GM19397 (cell line): ENCODE measurements around the gene PDE4B.
"Not testable (repeated sequence)": the region's sequence is repeated elsewhere in the genome, so short reads cannot be mapped to it uniquely, and the experiment has no call there.

ENCODE experiments used
- ATAC-seq: cut with Tn5 transposase; IDR thresholded peaks from one replicate; pipeline ENCODE4 v1.9.1; 2021; ENCODE audit warnings: mild to moderate bottlenecking, moderate library complexity; ENCODE audit not compliant: unreplicated experiment

The PDE4B gene

GRCh38 chr1:65990161-65990560 lies 197.5 kb downstream of the PDE4B start:
- no peak for ATAC-seq

GRCh38 chr1:65991694-65992093 lies 199.0 kb downstream of the PDE4B start:
- ATAC-seq, result no peak

GRCh38 chr1:65992165-65992821 lies 199.6 kb downstream of the PDE4B start:
- no peak for ATAC-seq

GRCh38 chr1:65992831-65993271 lies 200.2 kb downstream of the PDE4B start:
- ATAC-seq, result no peak

- no peak for ATAC-seq
These were observed 201.5 kb downstream of the PDE4B start for GRCh38 chr1:65994223-65994622.

GRCh38 chr1:65995336-65995735 lies 202.6 kb downstream of the PDE4B start:
- no peak for ATAC-seq

GRCh38 chr1:65995928-65996327 lies 203.2 kb downstream of the PDE4B start:
- no peak for ATAC-seq

GRCh38 chr1:65997693-65998092 lies 205.0 kb downstream of the PDE4B start:
- ATAC-seq, result no peak

GRCh38 chr1:65998763-65999583 lies 206.3 kb downstream of the PDE4B start:
- no peak for ATAC-seq

- ATAC-seq, result no peak
These were observed 207.4 kb downstream of the PDE4B start for GRCh38 chr1:66000033-66000637.

- no peak for ATAC-seq
These were observed 211.0 kb downstream of the PDE4B start for GRCh38 chr1:66003690-66004089.

GRCh38 chr1:66006534-66006933 lies 213.8 kb downstream of the PDE4B start:
- ATAC-seq, result not testable (repeated sequence)

GRCh38 chr1:66012106-66012784 lies 219.6 kb downstream of the PDE4B start:
- ATAC-seq, result no peak

- no peak for ATAC-seq
These were observed 220.7 kb downstream of the PDE4B start for GRCh38 chr1:66013371-66013770.

GRCh38 chr1:66022904-66023620 lies 230.4 kb downstream of the PDE4B start:
- no peak for ATAC-seq

GRCh38 chr1:66025188-66025587 lies 232.5 kb downstream of the PDE4B start:
- ATAC-seq, result no peak

- no peak for ATAC-seq
These were observed 235.3 kb downstream of the PDE4B start for GRCh38 chr1:66028035-66028434.

- no peak for ATAC-seq
These were observed 241.1 kb downstream of the PDE4B start for GRCh38 chr1:66033781-66034180.

GRCh38 chr1:66035616-66036245 lies 243.0 kb downstream of the PDE4B start:
- ATAC-seq, result no peak

GRCh38 chr1:66041654-66042053 lies 249.0 kb downstream of the PDE4B start:
- ATAC-seq, result no peak
